Urinary bladder (tissue), 4 donors: ENCODE measurements around the gene GNG2. TPM values are rescaled to one million over a fixed set of nuclear protein-coding genes. Genes with fewer than 3 reads are reported as not detected.

ENCODE experiments used
- DNase-seq: peaks from one replicate; pipeline ENCODE4 v3.0.0-alpha.2; 2015; ENCODE audit errors: extremely low spot score
- H3K27ac ChIP-seq: one replicate; pipeline ENCODE4 v1.5.1; 2013; ENCODE audit warnings: low read depth, mild to moderate bottlenecking, moderate library complexity
- H3K36me3 ChIP-seq: one replicate; pipeline ENCODE4 v1.6.1; 2013; ENCODE audit warnings: mild to moderate bottlenecking, moderate library complexity; ENCODE audit not compliant: insufficient read depth
- H3K4me1 ChIP-seq: one replicate; pipeline ENCODE4 v1.6.1; 2013; ENCODE audit warnings: mild to moderate bottlenecking, moderate library complexity; ENCODE audit not compliant: insufficient read depth
- H3K4me3 ChIP-seq: one replicate; pipeline ENCODE4 v1.5.1; 2013; ENCODE audit warnings: low read depth, low read length
- WGBS: extraction: QIAGEN DNeasy Blood & Tissue Kit; methylation state at CpG from one replicate; pipeline ENCODE4 v1.1.7; 2013; 5-methylcytosine and 5-hydroxymethylcytosine counted together
- polyA plus RNA-seq: library from polyadenylated mRNA; stranded (reverse); fragments of 200-250 nt; gene quantifications from one replicate; pipeline ENCODE4 v1.2.3, GENCODE V29; 2013
- total RNA-seq: library from RNA; depleted of rRNA; stranded (reverse); fragments of >200 nt; gene quantifications from one replicate; pipeline ENCODE4 v1.2.3, GENCODE V29; 2014
- donor health status: healthy with polysubstance abuse.
- donor health status: healthy.

Gene GNG2
- total and polyA plus RNA-seq, 2 donors, result 9.6 to 44.1 TPM

GRCh38 chr14:51922624-51923023, 62.2 kb downstream of the GNG2 start:
- DNase-seq, result peak; percentile 29
- H3K4me3 ChIP-seq, result no peak overlapping the region

GRCh38 chr14:51924600-51924999, 64.2 kb downstream of the GNG2 start:
- no peaks in the 10 kb centered on the region for H3K36me3 ChIP-seq
- no peak for DNase-seq
- 86% methylated on average over 4 of the region's 4 CpGs for WGBS
- no peaks in the 10 kb centered on the region for H3K4me1 ChIP-seq
- no peak overlapping the region for H3K4me3 ChIP-seq
- no peak overlapping the region for H3K27ac ChIP-seq

More at GRCh38 chr14:51922624-51923023, 62.2 kb downstream of the GNG2 start:
- H3K36me3 ChIP-seq, result no peaks in the 10 kb centered on the region
- 45% methylated on average over 6 of the region's 6 CpGs for WGBS
- H3K4me1 ChIP-seq, result no peaks in the 10 kb centered on the region
- H3K27ac ChIP-seq, result no peak overlapping the region

- 94% methylated on average over 2 of the region's 2 CpGs for WGBS
- Histone ChIP-seq H3K4me1 (no peaks in the 10 kb centered on the region), H3K27ac (no peak overlapping the region), H3K36me3 (no peaks in the 10 kb centered on the region), H3K4me3 (no peak overlapping the region)
- DNase-seq, result no peak
Observed at GRCh38 chr14:51925980-51926379, 65.6 kb downstream of the GNG2 start.

- no peak for DNase-seq
- H3K27ac ChIP-seq, result no peak overlapping the region
- H3K4me1 ChIP-seq, result no peaks in the 10 kb centered on the region
- WGBS, result 96% methylated on average over 7 of the region's 7 CpGs
- no peak overlapping the region for H3K4me3 ChIP-seq
- no peaks in the 10 kb centered on the region for H3K36me3 ChIP-seq
Observed at GRCh38 chr14:51926449-51926848, 66.0 kb downstream of the GNG2 start.

GRCh38 chr14:51928568-51928967, 68.2 kb downstream of the GNG2 start:
- WGBS, result 77% methylated on average over 10 of the region's 10 CpGs
- Histone ChIP-seq H3K4me1 (no peaks in the 10 kb centered on the region), H3K27ac (no peak overlapping the region), H3K36me3 (no peaks in the 10 kb centered on the region), H3K4me3 (no peak overlapping the region)
- DNase-seq, result no peak

GRCh38 chr14:51929166-51929565, 68.8 kb downstream of the GNG2 start:
- Histone ChIP-seq H3K27ac (no peak overlapping the region), H3K4me1 (no peaks in the 10 kb centered on the region), H3K4me3 (no peak overlapping the region), H3K36me3 (no peaks in the 10 kb centered on the region)
- 29% methylated on average over 4 of the region's 4 CpGs for WGBS
- no peak for DNase-seq

- no peaks in the 10 kb centered on the region for H3K4me1 ChIP-seq
- DNase-seq, result no peak
- no peaks in the 10 kb centered on the region for H3K36me3 ChIP-seq
- WGBS, result 80% methylated on average over 8 of the region's 8 CpGs
- no peak overlapping the region for H3K4me3 ChIP-seq
- no peak overlapping the region for H3K27ac ChIP-seq
Observed at GRCh38 chr14:51929910-51930682, 69.7 kb downstream of the GNG2 start.

GRCh38 chr14:51931308-51931707, 70.9 kb downstream of the GNG2 start:
- no peak for DNase-seq
- Histone ChIP-seq H3K4me1 (no peaks in the 10 kb centered on the region), H3K27ac (no peak overlapping the region), H3K4me3 (no peak overlapping the region), H3K36me3 (no peaks in the 10 kb centered on the region)
- 82% methylated on average over 2 of the region's 2 CpGs for WGBS

GRCh38 chr14:51933191-51933590, 72.8 kb downstream of the GNG2 start:
- 53% methylated on average over 3 of the region's 3 CpGs for WGBS
- Histone ChIP-seq H3K4me3 (no peak overlapping the region), H3K27ac (no peak overlapping the region), H3K36me3 (no peaks in the 10 kb centered on the region), H3K4me1 (no peaks in the 10 kb centered on the region)
- DNase-seq, result no peak

GRCh38 chr14:51938137-51938536, 77.7 kb downstream of the GNG2 start:
- H3K4me3 ChIP-seq, result no peak overlapping the region
- no peak overlapping the region for H3K27ac ChIP-seq
- DNase-seq, result no peak
- 89% methylated on average over 1 of the region's 1 CpG for WGBS
- H3K4me1 ChIP-seq, result no peaks in the 10 kb centered on the region
- H3K36me3 ChIP-seq, result no peaks in the 10 kb centered on the region

- Histone ChIP-seq H3K4me1 (no peaks in the 10 kb centered on the region), H3K36me3 (no peaks in the 10 kb centered on the region), H3K27ac (no peak overlapping the region), H3K4me3 (no peak overlapping the region)
- WGBS, result 68% methylated on average over 3 of the region's 3 CpGs
- DNase-seq, result no peak
Observed at GRCh38 chr14:51938821-51939220, 78.4 kb downstream of the GNG2 start.

GRCh38 chr14:51939226-51939625, 78.8 kb downstream of the GNG2 start:
- H3K36me3 ChIP-seq, result no peaks in the 10 kb centered on the region
- H3K4me1 ChIP-seq, result no peaks in the 10 kb centered on the region
- H3K4me3 ChIP-seq, result no peak overlapping the region
- no peak for DNase-seq
- H3K27ac ChIP-seq, result no peak overlapping the region
- 57% methylated on average over 6 of the region's 6 CpGs for WGBS

GRCh38 chr14:51939755-51940301, 79.4 kb downstream of the GNG2 start:
- no peak for DNase-seq
- Histone ChIP-seq H3K4me1 (no peaks in the 10 kb centered on the region), H3K27ac (no peak overlapping the region), H3K36me3 (no peaks in the 10 kb centered on the region), H3K4me3 (no peak overlapping the region)
- WGBS, result 69% methylated on average over 10 of the region's 10 CpGs

- WGBS, result 93% methylated on average over 2 of the region's 2 CpGs
- no peak for DNase-seq
- Histone ChIP-seq H3K36me3 (no peaks in the 10 kb centered on the region), H3K4me1 (no peaks in the 10 kb centered on the region), H3K27ac (no peak overlapping the region), H3K4me3 (no peak overlapping the region)
Observed at GRCh38 chr14:51942971-51943370, 82.6 kb downstream of the GNG2 start.
